ENCODE data around the gene DCAKD.
A peak's percentile ranks its signal among the peaks of the same experiment; 100 is the strongest.

The DCAKD gene

GRCh38 chr17:45031231-45032173, 19.9 kb downstream of the DCAKD start:
- H3K23ac ChIP-seq (ENCODE audit: low read length), result no peak overlapping the region
- no peak overlapping the region for H3K27ac ChIP-seq (ENCODE audit: low read depth, low read length)
- H3K56ac ChIP-seq (ENCODE audit: low read length), result no peak overlapping the region
- H3K4me2 ChIP-seq (ENCODE audit: low read length), result no peak overlapping the region
- H3K27me3 ChIP-seq (ENCODE audit: insufficient read depth, low read length, poor library complexity), result no peaks in the 10 kb centered on the region
- H3K4me1 ChIP-seq (ENCODE audit: control insufficient read depth, low read depth, low read length), result no peaks in the 10 kb centered on the region
- no peak overlapping the region for H4K8ac ChIP-seq (ENCODE audit: low read depth, low read length)
- no peaks in the 10 kb centered on the region for H3K79me1 ChIP-seq (ENCODE audit: low read length)
- no peak overlapping the region for H2BK15ac ChIP-seq (replicated peaks; ENCODE audit: low read depth)
- H2BK120ac ChIP-seq (ENCODE audit: low read depth, low read length), result no peak overlapping the region
- no peaks in the 10 kb centered on the region for H3K36me3 ChIP-seq (ENCODE audit: control insufficient read depth, insufficient read depth, low read length)
- H2BK5ac ChIP-seq (ENCODE audit: low read length), result no peak overlapping the region
- no peak overlapping the region for H4K5ac ChIP-seq (ENCODE audit: low read length)
- H3K18ac ChIP-seq (ENCODE audit: low read length), result no peak overlapping the region
- no peak for DNase-seq
- no peak overlapping the region for H3K4ac ChIP-seq (ENCODE audit: low read depth, low read length)
- H3K79me2 ChIP-seq (ENCODE audit: control insufficient read depth, insufficient read depth, low read length), result no peaks in the 10 kb centered on the region
- no peak overlapping the region for H3K4me3 ChIP-seq (ENCODE audit: low read length)
- WGBS (ENCODE audit: extremely low coverage, insufficient coverage, low lambda C conversion rate), result no CpG with 5 or more reads among the region's 14 CpGs
- H3K9ac ChIP-seq (ENCODE audit: low read length), result no peak overlapping the region
- no peak overlapping the region for H2AK5ac ChIP-seq (ENCODE audit: low read length)

GRCh38 chr17:45030733-45031132, 20.7 kb downstream of the DCAKD start:
- Histone ChIP-seq H3K18ac (ENCODE audit: low read length) (no peak overlapping the region), H3K4me2 (ENCODE audit: low read length) (no peak overlapping the region), H2BK5ac (ENCODE audit: low read length) (no peak overlapping the region), H3K9ac (ENCODE audit: low read length) (no peak overlapping the region), H3K23ac (ENCODE audit: low read length) (no peak overlapping the region), H2AK5ac (ENCODE audit: low read length) (no peak overlapping the region), H3K79me2 (ENCODE audit: control insufficient read depth, insufficient read depth, low read length) (no peaks in the 10 kb centered on the region), H3K56ac (ENCODE audit: low read length) (no peak overlapping the region), H3K79me1 (ENCODE audit: low read length) (no peaks in the 10 kb centered on the region), H3K4me1 (ENCODE audit: control insufficient read depth, low read depth, low read length) (no peaks in the 10 kb centered on the region), H3K27me3 (ENCODE audit: insufficient read depth, low read length, poor library complexity) (no peaks in the 10 kb centered on the region), H2BK15ac (replicated peaks; ENCODE audit: low read depth) (no peak overlapping the region), H2BK120ac (ENCODE audit: low read depth, low read length) (no peak overlapping the region), H3K27ac (ENCODE audit: low read depth, low read length) (no peak overlapping the region), H4K8ac (ENCODE audit: low read depth, low read length) (no peak overlapping the region), H4K5ac (ENCODE audit: low read length) (no peak overlapping the region), H3K36me3 (ENCODE audit: control insufficient read depth, insufficient read depth, low read length) (no peaks in the 10 kb centered on the region), H3K4me3 (ENCODE audit: low read length) (no peak overlapping the region), H3K4ac (ENCODE audit: low read depth, low read length) (no peak overlapping the region)
- no peak for DNase-seq
- WGBS (ENCODE audit: extremely low coverage, insufficient coverage, low lambda C conversion rate), result no CpG with 5 or more reads among the region's 6 CpGs

GRCh38 chr17:45029758-45030423, 21.5 kb downstream of the DCAKD start:
- H3K4me2 ChIP-seq (ENCODE audit: low read length), result no peak overlapping the region
- no peaks in the 10 kb centered on the region for H3K36me3 ChIP-seq (ENCODE audit: control insufficient read depth, insufficient read depth, low read length)
- DNase-seq, result no peak
- H2BK120ac ChIP-seq (ENCODE audit: low read depth, low read length), result no peak overlapping the region
- no peaks in the 10 kb centered on the region for H3K79me1 ChIP-seq (ENCODE audit: low read length)
- no peak overlapping the region for H3K56ac ChIP-seq (ENCODE audit: low read length)
- H2BK5ac ChIP-seq (ENCODE audit: low read length), result no peak overlapping the region
- no peak overlapping the region for H4K8ac ChIP-seq (ENCODE audit: low read depth, low read length)
- H2BK15ac ChIP-seq (replicated peaks; ENCODE audit: low read depth), result no peak overlapping the region
- H4K5ac ChIP-seq (ENCODE audit: low read length), result no peak overlapping the region
- H3K4ac ChIP-seq (ENCODE audit: low read depth, low read length), result no peak overlapping the region
- H3K27me3 ChIP-seq (ENCODE audit: insufficient read depth, low read length, poor library complexity), result no peaks in the 10 kb centered on the region
- H3K23ac ChIP-seq (ENCODE audit: low read length), result no peak overlapping the region
- no CpG with 5 or more reads among the region's 17 CpGs for WGBS (ENCODE audit: extremely low coverage, insufficient coverage, low lambda C conversion rate)
- H3K4me1 ChIP-seq (ENCODE audit: control insufficient read depth, low read depth, low read length), result no peaks in the 10 kb centered on the region
- H3K79me2 ChIP-seq (ENCODE audit: control insufficient read depth, insufficient read depth, low read length), result no peaks in the 10 kb centered on the region
- H3K27ac ChIP-seq (ENCODE audit: low read depth, low read length), result no peak overlapping the region
- no peak overlapping the region for H3K18ac ChIP-seq (ENCODE audit: low read length)
- no peak overlapping the region for H3K4me3 ChIP-seq (ENCODE audit: low read length)
- no peak overlapping the region for H2AK5ac ChIP-seq (ENCODE audit: low read length)
- no peak overlapping the region for H3K9ac ChIP-seq (ENCODE audit: low read length)

GRCh38 chr17:45029096-45029495, 22.3 kb downstream of the DCAKD start:
- Histone ChIP-seq H2BK120ac (ENCODE audit: low read depth, low read length) (no peak overlapping the region), H3K23ac (ENCODE audit: low read length) (no peak overlapping the region), H3K79me2 (ENCODE audit: control insufficient read depth, insufficient read depth, low read length) (no peaks in the 10 kb centered on the region), H2AK5ac (ENCODE audit: low read length) (no peak overlapping the region), H3K4me1 (ENCODE audit: control insufficient read depth, low read depth, low read length) (no peaks in the 10 kb centered on the region), H3K4me2 (ENCODE audit: low read length) (no peak overlapping the region), H3K18ac (ENCODE audit: low read length) (no peak overlapping the region), H3K9ac (ENCODE audit: low read length) (no peak overlapping the region), H2BK5ac (ENCODE audit: low read length) (no peak overlapping the region), H3K36me3 (ENCODE audit: control insufficient read depth, insufficient read depth, low read length) (no peaks in the 10 kb centered on the region), H3K27ac (ENCODE audit: low read depth, low read length) (no peak overlapping the region), H3K27me3 (ENCODE audit: insufficient read depth, low read length, poor library complexity) (no peaks in the 10 kb centered on the region), H3K79me1 (ENCODE audit: low read length) (no peaks in the 10 kb centered on the region), H3K56ac (ENCODE audit: low read length) (no peak overlapping the region), H4K5ac (ENCODE audit: low read length) (no peak overlapping the region), H4K8ac (ENCODE audit: low read depth, low read length) (no peak overlapping the region), H3K4ac (ENCODE audit: low read depth, low read length) (no peak overlapping the region), H3K4me3 (ENCODE audit: low read length) (no peak overlapping the region), H2BK15ac (replicated peaks; ENCODE audit: low read depth) (no peak overlapping the region)
- DNase-seq, result no peak
- no CpG with 5 or more reads among the region's 7 CpGs for WGBS (ENCODE audit: extremely low coverage, insufficient coverage, low lambda C conversion rate)

- DNase-seq, result peak; percentile 46
- H3K4me3 ChIP-seq (ENCODE audit: low read length), result no peak overlapping the region
- no CpG with 5 or more reads among the region's 13 CpGs for WGBS (ENCODE audit: extremely low coverage, insufficient coverage, low lambda C conversion rate)
Observed at GRCh38 chr17:45022655-45023339, 28.6 kb downstream of the DCAKD start.

More at GRCh38 chr17:45022655-45023339, 28.6 kb downstream of the DCAKD start:
- H3K18ac ChIP-seq (ENCODE audit: low read length), result no peak overlapping the region
- H2BK120ac ChIP-seq (ENCODE audit: low read depth, low read length), result no peak overlapping the region
- no peaks in the 10 kb centered on the region for H3K79me2 ChIP-seq (ENCODE audit: control insufficient read depth, insufficient read depth, low read length)
- peaks cover 14% of the 10 kb centered on the region for H3K27me3 ChIP-seq (ENCODE audit: insufficient read depth, low read length, poor library complexity)
- H3K4ac ChIP-seq (ENCODE audit: low read depth, low read length), result no peak overlapping the region
- no peaks in the 10 kb centered on the region for H3K4me1 ChIP-seq (ENCODE audit: control insufficient read depth, low read depth, low read length)
- H4K8ac ChIP-seq (ENCODE audit: low read depth, low read length), result no peak overlapping the region
- no peak overlapping the region for H3K27ac ChIP-seq (ENCODE audit: low read depth, low read length)
- no peaks in the 10 kb centered on the region for H3K36me3 ChIP-seq (ENCODE audit: control insufficient read depth, insufficient read depth, low read length)
- H3K4me2 ChIP-seq (ENCODE audit: low read length), result no peak overlapping the region
- H3K79me1 ChIP-seq (ENCODE audit: low read length), result no peaks in the 10 kb centered on the region
- no peak overlapping the region for H3K23ac ChIP-seq (ENCODE audit: low read length)
- no peak overlapping the region for H2BK15ac ChIP-seq (replicated peaks; ENCODE audit: low read depth)
- no peak overlapping the region for H3K56ac ChIP-seq (ENCODE audit: low read length)
- H2BK5ac ChIP-seq (ENCODE audit: low read length), result no peak overlapping the region
- H4K5ac ChIP-seq (ENCODE audit: low read length), result no peak overlapping the region
- H2AK5ac ChIP-seq (ENCODE audit: low read length), result no peak overlapping the region
- H3K9ac ChIP-seq (ENCODE audit: low read length), result no peak overlapping the region

Measured in mesendoderm (in vitro differentiated cells).